ENCODE measurements around the gene ANKRD55.

Gene ANKRD55

GRCh38 chr5:56233230-56233629 lies at the start of gene ANKRD55:
Gene ANKRD55, minus strand, starts transcription at chr5:56233330. Its CDS starts 417 bp downstream, at chr5:56232913.
- Histone ChIP-seq H3K9me3 (ENCODE audit: control insufficient read depth, insufficient read depth, low read depth, low read length) (no peaks in the 10 kb centered on the region), H3K27me3 (ENCODE audit: control insufficient read depth, insufficient read depth, low read length) (no peaks in the 10 kb centered on the region), H3K4me1 (ENCODE audit: control insufficient read depth, insufficient read depth, low read length) (peaks cover 7% of the 10 kb centered on the region), H3K27ac (ENCODE audit: low read depth, low read length) (no peak within 1 kb of the TSS), H3K4me3 (ENCODE audit: low read depth, low read length) (no peak within 1 kb of the TSS), H3K9ac (ENCODE audit: low read length) (no peak within 1 kb of the TSS), H3K36me3 (ENCODE audit: control insufficient read depth, insufficient read depth, low read length) (no peaks in the 10 kb centered on the region)

DNA sequence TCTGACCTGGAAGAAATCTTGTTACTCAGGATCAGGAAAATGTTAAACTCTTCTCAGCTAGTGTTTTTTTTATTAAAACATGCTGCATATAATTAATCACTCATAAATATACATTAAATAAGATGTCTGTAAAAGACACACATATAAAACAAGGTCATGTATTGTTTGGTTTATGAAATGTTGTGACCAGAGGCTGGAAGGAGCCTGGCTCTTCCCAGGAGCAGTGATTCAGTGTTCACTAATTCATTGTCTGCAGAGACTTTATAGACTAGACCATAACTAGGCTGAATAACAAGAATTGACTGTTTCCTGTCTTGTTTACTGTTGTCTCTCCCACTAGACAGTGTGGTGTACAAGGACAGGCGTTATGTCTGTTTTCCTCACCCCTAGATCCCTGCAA lies 49.1 kb upstream of the ANKRD55 start:
- no peak overlapping the region for H3K4me3 ChIP-seq (ENCODE audit: low read depth, low read length)
- peaks cover 16% of the 10 kb centered on the region for H3K9me3 ChIP-seq (ENCODE audit: control insufficient read depth, insufficient read depth, low read depth, low read length)
- no peak overlapping the region for H3K27ac ChIP-seq (ENCODE audit: low read depth, low read length)
- peaks cover 6% of the 10 kb centered on the region; the same call in 1 of the 2 replicates for H3K4me1 ChIP-seq (ENCODE audit: control insufficient read depth, insufficient read depth, low read length)
- no peaks in the 10 kb centered on the region for H3K36me3 ChIP-seq (ENCODE audit: control insufficient read depth, insufficient read depth, low read length)
- no peak overlapping the region for H3K9ac ChIP-seq (ENCODE audit: low read length)
- H3K27me3 ChIP-seq (ENCODE audit: control insufficient read depth, insufficient read depth, low read length): no peaks in the 10 kb centered on the region

- Histone ChIP-seq H3K27ac (ENCODE audit: low read depth, low read length) (no peak overlapping the region), H3K27me3 (ENCODE audit: control insufficient read depth, insufficient read depth, low read length) (no peaks in the 10 kb centered on the region), H3K9me3 (ENCODE audit: control insufficient read depth, insufficient read depth, low read depth, low read length) (peaks cover 16% of the 10 kb centered on the region), H3K9ac (ENCODE audit: low read length) (no peak overlapping the region), H3K36me3 (ENCODE audit: control insufficient read depth, insufficient read depth, low read length) (no peaks in the 10 kb centered on the region), H3K4me1 (ENCODE audit: control insufficient read depth, insufficient read depth, low read length) (peaks cover 6% of the 10 kb centered on the region; the same call in 1 of the 2 replicates), H3K4me3 (ENCODE audit: low read depth, low read length) (no peak overlapping the region)
These were observed 48.5 kb upstream of the ANKRD55 start for GRCh38 chr5:56281489-56282165.

DNA sequence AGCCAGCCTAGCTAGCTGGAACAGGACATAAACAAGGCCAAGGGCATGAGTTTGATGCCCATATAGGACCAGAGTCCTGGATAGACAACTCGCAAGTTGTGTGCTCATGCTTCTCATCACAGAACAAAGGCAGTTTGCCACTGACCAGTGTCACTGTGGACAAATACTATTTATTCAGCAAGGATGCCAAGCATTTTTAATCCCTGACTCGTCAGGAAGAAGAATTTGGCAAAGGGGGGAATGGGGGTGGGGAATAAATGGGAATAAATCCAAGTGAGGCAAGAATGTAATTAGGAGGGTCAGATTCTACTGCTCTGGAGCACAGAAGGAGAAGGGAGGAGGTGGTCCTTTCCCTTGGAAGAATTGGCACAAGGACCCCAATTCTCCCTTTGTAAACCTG lies 46.8 kb upstream of the ANKRD55 start:
- no peak overlapping the region for H3K27ac ChIP-seq (ENCODE audit: low read depth, low read length)
- no peaks in the 10 kb centered on the region for H3K27me3 ChIP-seq (ENCODE audit: control insufficient read depth, insufficient read depth, low read length)
- H3K4me1 ChIP-seq (ENCODE audit: control insufficient read depth, insufficient read depth, low read length): peaks cover 6% of the 10 kb centered on the region; the same call in 1 of the 2 replicates
- peaks cover 16% of the 10 kb centered on the region for H3K9me3 ChIP-seq (ENCODE audit: control insufficient read depth, insufficient read depth, low read depth, low read length)
- no peaks in the 10 kb centered on the region for H3K36me3 ChIP-seq (ENCODE audit: control insufficient read depth, insufficient read depth, low read length)
- no peak overlapping the region for H3K9ac ChIP-seq (ENCODE audit: low read length)
- no peak overlapping the region for H3K4me3 ChIP-seq (ENCODE audit: low read depth, low read length)

DNA sequence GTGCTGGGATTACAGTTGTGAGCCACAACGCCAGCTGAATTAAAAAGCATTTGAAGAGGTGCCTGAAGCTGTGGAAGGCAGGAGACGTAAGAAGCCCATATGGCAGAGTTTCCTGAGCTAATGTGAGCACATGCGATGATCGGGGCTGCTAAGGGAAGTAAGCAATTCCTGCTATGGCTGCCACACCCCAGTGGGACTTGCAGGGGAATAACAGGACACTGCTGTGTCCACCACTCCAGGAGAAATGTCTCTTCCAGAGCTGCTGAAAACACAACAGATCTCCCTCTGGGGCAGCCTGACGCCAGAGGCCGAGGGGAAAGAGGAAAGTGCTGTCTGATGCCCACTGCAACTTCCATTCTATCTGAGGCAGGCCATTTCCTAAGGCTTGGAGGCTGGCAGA lies 46.2 kb upstream of the ANKRD55 start:
- no peak overlapping the region for H3K4me3 ChIP-seq (ENCODE audit: low read depth, low read length)
- no peaks in the 10 kb centered on the region for H3K36me3 ChIP-seq (ENCODE audit: control insufficient read depth, insufficient read depth, low read length)
- peaks cover 6% of the 10 kb centered on the region; the same call in 1 of the 2 replicates for H3K4me1 ChIP-seq (ENCODE audit: control insufficient read depth, insufficient read depth, low read length)
- no peak overlapping the region for H3K9ac ChIP-seq (ENCODE audit: low read length)
- H3K9me3 ChIP-seq (ENCODE audit: control insufficient read depth, insufficient read depth, low read depth, low read length): peaks cover 16% of the 10 kb centered on the region
- H3K27me3 ChIP-seq (ENCODE audit: control insufficient read depth, insufficient read depth, low read length): no peaks in the 10 kb centered on the region
- H3K27ac ChIP-seq (ENCODE audit: low read depth, low read length): no peak overlapping the region

DNA sequence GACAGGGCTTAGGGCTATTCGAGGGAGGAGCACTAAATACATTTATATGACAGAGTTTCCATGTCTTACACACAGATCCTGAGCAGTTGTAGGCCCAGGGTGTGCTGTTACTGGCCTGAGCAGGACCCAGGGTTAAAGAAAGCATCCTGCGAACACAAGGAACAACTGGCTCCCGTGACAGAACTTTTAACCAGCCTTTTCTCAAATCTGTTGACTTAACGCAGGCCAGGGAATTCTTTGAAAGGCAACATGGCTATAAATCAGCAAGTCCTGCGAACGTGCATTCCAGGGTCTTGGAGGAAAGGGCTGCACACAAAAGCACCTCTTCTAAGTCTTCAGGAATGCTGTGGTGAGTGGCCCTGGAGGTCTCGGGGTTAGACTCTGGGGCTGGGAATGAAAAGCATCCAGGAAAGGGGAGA lies 45.2 kb upstream of the ANKRD55 start:
- no peaks in the 10 kb centered on the region for H3K36me3 ChIP-seq (ENCODE audit: control insufficient read depth, insufficient read depth, low read length)
- no peak overlapping the region for H3K4me3 ChIP-seq (ENCODE audit: low read depth, low read length)
- no peak overlapping the region for H3K27ac ChIP-seq (ENCODE audit: low read depth, low read length)
- no peaks in the 10 kb centered on the region for H3K27me3 ChIP-seq (ENCODE audit: control insufficient read depth, insufficient read depth, low read length)
- peaks cover 6% of the 10 kb centered on the region; the same call in 1 of the 2 replicates for H3K4me1 ChIP-seq (ENCODE audit: control insufficient read depth, insufficient read depth, low read length)
- no peak overlapping the region for H3K9ac ChIP-seq (ENCODE audit: low read length)
- H3K9me3 ChIP-seq (ENCODE audit: control insufficient read depth, insufficient read depth, low read depth, low read length): peaks cover 14% of the 10 kb centered on the region

DNA sequence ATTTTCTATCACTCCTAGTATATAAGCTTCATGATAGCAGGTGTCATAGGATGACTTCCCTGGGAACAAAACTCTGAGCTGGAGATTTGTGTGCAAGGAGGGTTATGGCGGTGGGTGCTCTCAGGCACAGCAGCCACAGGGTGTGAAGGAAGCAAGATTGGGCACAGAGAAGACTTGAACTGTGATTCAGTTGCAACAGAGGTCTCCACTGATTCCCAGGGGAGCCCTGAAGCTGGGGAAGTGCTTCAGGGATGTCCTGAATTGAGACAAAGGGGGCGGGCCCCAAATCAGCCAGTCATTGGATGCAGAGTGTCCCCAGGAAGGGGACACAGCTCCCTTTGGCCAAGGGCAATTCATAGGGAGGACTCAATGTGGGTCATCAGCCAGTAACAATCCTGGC lies 44.4 kb upstream of the ANKRD55 start:
- Histone ChIP-seq H3K4me3 (ENCODE audit: low read depth, low read length) (no peak overlapping the region), H3K27me3 (ENCODE audit: control insufficient read depth, insufficient read depth, low read length) (no peaks in the 10 kb centered on the region), H3K9ac (ENCODE audit: low read length) (no peak overlapping the region), H3K9me3 (ENCODE audit: control insufficient read depth, insufficient read depth, low read depth, low read length) (peaks cover 14% of the 10 kb centered on the region), H3K4me1 (ENCODE audit: control insufficient read depth, insufficient read depth, low read length) (peaks cover 6% of the 10 kb centered on the region; the same call in 1 of the 2 replicates), H3K36me3 (ENCODE audit: control insufficient read depth, insufficient read depth, low read length) (no peaks in the 10 kb centered on the region), H3K27ac (ENCODE audit: low read depth, low read length) (no peak overlapping the region)

DNA sequence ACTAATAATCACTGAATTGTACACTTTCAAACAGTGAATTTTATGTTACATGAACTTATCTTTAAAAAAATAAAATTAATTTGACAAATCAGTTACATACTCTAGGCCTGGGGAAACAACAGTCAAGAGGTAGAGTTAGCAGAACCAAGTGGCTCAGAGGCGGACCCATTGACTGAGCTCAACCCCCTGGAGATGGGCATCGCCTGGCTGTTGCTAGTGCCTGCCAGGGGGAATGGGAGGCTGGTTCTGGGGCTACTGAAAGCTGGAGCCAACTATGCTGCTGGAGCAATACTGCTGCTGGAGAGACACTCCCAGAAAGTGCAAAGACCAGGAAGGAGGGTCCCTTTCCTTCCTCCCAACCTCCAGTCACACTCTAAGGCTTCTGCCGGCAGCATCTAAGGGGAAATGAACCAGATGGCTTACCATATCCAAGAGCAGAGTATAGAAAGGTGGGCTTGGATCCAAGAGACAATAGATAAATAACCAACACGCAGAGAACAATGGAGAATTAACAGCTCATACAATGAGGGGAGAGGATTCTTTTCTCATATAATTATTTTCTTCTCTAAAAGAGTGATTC lies 40.3 kb upstream of the ANKRD55 start:
- Histone ChIP-seq H3K4me3 (ENCODE audit: low read depth, low read length) (no peak overlapping the region), H3K9ac (ENCODE audit: low read length) (no peak overlapping the region), H3K27ac (ENCODE audit: low read depth, low read length) (no peak overlapping the region), H3K4me1 (ENCODE audit: control insufficient read depth, insufficient read depth, low read length) (no peaks in the 10 kb centered on the region; the same call in 1 of the 2 replicates), H3K9me3 (ENCODE audit: control insufficient read depth, insufficient read depth, low read depth, low read length) (no peaks in the 10 kb centered on the region), H3K27me3 (ENCODE audit: control insufficient read depth, insufficient read depth, low read length) (no peaks in the 10 kb centered on the region), H3K36me3 (ENCODE audit: control insufficient read depth, insufficient read depth, low read length) (no peaks in the 10 kb centered on the region)

- H3K4me1 ChIP-seq (ENCODE audit: control insufficient read depth, insufficient read depth, low read length): no peaks in the 10 kb centered on the region; the same call in 1 of the 2 replicates
- no peaks in the 10 kb centered on the region for H3K9me3 ChIP-seq (ENCODE audit: control insufficient read depth, insufficient read depth, low read depth, low read length)
- H3K27me3 ChIP-seq (ENCODE audit: control insufficient read depth, insufficient read depth, low read length): no peaks in the 10 kb centered on the region
- no peak overlapping the region for H3K27ac ChIP-seq (ENCODE audit: low read depth, low read length)
- no peak overlapping the region for H3K9ac ChIP-seq (ENCODE audit: low read length)
- H3K36me3 ChIP-seq (ENCODE audit: control insufficient read depth, insufficient read depth, low read length): no peaks in the 10 kb centered on the region
- no peak overlapping the region for H3K4me3 ChIP-seq (ENCODE audit: low read depth, low read length)
These were observed 39.6 kb upstream of the ANKRD55 start for GRCh38 chr5:56272765-56273164.

DNA sequence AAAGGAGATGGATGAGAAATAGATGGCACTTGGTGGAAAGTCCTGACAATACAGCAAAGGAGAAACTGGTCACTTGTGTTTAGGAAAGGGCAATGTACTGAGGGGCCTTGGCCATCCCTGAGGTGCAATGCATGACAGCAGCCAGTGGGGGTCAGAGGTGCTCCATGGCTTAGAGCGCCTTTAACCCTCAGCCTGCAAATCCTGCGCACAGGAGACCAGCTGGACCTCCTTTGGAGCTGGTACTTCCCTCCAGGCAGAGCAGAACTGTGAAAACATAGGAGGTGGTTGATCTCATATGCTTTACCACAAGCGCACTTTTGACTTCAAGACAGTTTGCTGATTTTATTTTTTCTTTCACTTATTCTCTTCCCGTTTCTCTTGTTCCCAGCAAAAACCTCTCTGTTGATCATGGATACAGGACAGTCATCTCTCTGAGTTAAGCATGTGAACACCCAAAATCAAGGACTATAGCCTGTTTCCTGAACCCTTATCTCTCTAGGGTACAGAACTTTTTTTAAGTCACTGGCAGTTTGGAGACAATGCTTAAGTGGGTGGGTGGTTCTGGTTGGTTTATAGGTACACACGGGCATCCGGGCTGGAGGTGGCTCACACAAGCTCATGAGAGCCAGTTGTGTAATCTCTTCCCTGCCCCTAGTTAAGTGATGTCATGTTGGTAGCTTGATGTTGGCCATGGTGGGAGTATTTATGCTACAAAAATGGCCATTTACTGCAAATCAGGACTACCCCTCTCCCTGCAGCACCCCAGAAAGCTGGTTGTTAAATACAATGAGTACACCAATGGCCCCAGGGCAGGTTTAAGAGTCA lies 37.6 kb upstream of the ANKRD55 start:
- no peaks in the 10 kb centered on the region for H3K36me3 ChIP-seq (ENCODE audit: control insufficient read depth, insufficient read depth, low read length)
- H3K9me3 ChIP-seq (ENCODE audit: control insufficient read depth, insufficient read depth, low read depth, low read length): no peaks in the 10 kb centered on the region
- H3K4me1 ChIP-seq (ENCODE audit: control insufficient read depth, insufficient read depth, low read length): no peaks in the 10 kb centered on the region; the same call in 1 of the 2 replicates
- H3K27ac ChIP-seq (ENCODE audit: low read depth, low read length): no peak overlapping the region
- no peak overlapping the region for H3K4me3 ChIP-seq (ENCODE audit: low read depth, low read length)
- H3K9ac ChIP-seq (ENCODE audit: low read length): no peak overlapping the region
- H3K27me3 ChIP-seq (ENCODE audit: control insufficient read depth, insufficient read depth, low read length): no peaks in the 10 kb centered on the region

GRCh38 chr5:56270058-56270457 lies 36.9 kb upstream of the ANKRD55 start:
- no peak overlapping the region for H3K27ac ChIP-seq (ENCODE audit: low read depth, low read length)
- no peaks in the 10 kb centered on the region for H3K27me3 ChIP-seq (ENCODE audit: control insufficient read depth, insufficient read depth, low read length)
- H3K4me1 ChIP-seq (ENCODE audit: control insufficient read depth, insufficient read depth, low read length): no peaks in the 10 kb centered on the region; the same call in 1 of the 2 replicates
- no peaks in the 10 kb centered on the region for H3K9me3 ChIP-seq (ENCODE audit: control insufficient read depth, insufficient read depth, low read depth, low read length)
- H3K4me3 ChIP-seq (ENCODE audit: low read depth, low read length): no peak overlapping the region
- no peak overlapping the region for H3K9ac ChIP-seq (ENCODE audit: low read length)
- H3K36me3 ChIP-seq (ENCODE audit: control insufficient read depth, insufficient read depth, low read length): no peaks in the 10 kb centered on the region

Measured in HUES6 (cell line).